Measurements from ENCODE around the gene WWOX. TPM values are rescaled to one million over a fixed set of nuclear protein-coding genes. Genes with fewer than 3 reads are reported as not detected.

Gene WWOX
- total RNA-seq = 9.2 and 13.3 TPM in 2 replicates

GRCh38 chr16:78099271-78100111 is at the start of gene WWOX:
TSS of gene WWOX (plus strand) at chr16:78099654.

Other genes starting within 250 kb of the WWOX start
- not detected in 2 replicates for gene CLEC3A, start 77.1 kb upstream of the WWOX start, total RNA-seq

Measured in cardiac atrium fibroblast (primary cell).